IMR-90 (cell line): Measurements from ENCODE around the gene COL27A1. TPM values are rescaled to one million over a fixed set of nuclear protein-coding genes. Genes with fewer than 3 reads are reported as not detected.

Source experiments
- ATAC-seq: fragments of 200-7000 bp; cut with Tn5 transposase; 2 replicates; pipeline ENCODE4 v1.9.1; 2020; ENCODE audit warnings: low read depth, mild to moderate bottlenecking, moderate library complexity
- BruUV-seq: library from RNA; stranded (reverse); fragments of 400-500 nt; replicated peaks from 2 replicates; lab custom pipeline; 2021; lab: Mats Ljungman, UMichigan
- CTCF ChIA-PET: fragments of 300-600 bp; formaldehyde crosslinking; extraction: SDS; loops from one replicate; lab custom pipeline; 2021; ENCODE audit warnings: antibody characterized with exemption; lab: Yijun Ruan, JAX
- POLR2A ChIA-PET: fragments of 300-600 bp; sonication (Branson Sonifier 250); formaldehyde crosslinking; loops from one replicate; lab custom pipeline; 2022; ENCODE audit warnings: antibody characterized with exemption; ENCODE audit not compliant: unreplicated experiment; lab: Charles Lee
- DNase-seq: peaks from one replicate; pipeline ENCODE4 v3.0.0; 2013
- H2AFZ ChIP-seq: replicated peaks from 2 replicates; pipeline ENCODE3; 2013; ENCODE audit warnings: low read length, mild to moderate bottlenecking; ENCODE audit not compliant: poor library complexity
- H2AK5ac ChIP-seq: 2 replicates; pipeline ENCODE4 v1.6.1; 2013; ENCODE audit warnings: low read depth, low read length, inconsistent platforms
- H2AK9ac ChIP-seq: replicated peaks from 2 replicates; pipeline ENCODE3; 2013; ENCODE audit warnings: mild to moderate bottlenecking, low read depth, low read length, moderate library complexity; ENCODE audit not compliant: poor library complexity
- H2BK120ac ChIP-seq: 2 replicates; pipeline ENCODE4 v1.6.1; 2013; ENCODE audit warnings: low read depth, low read length, inconsistent platforms
- H2BK15ac ChIP-seq: 3 replicates; pipeline ENCODE4 v1.6.1; 2013; ENCODE audit warnings: low read depth, low read length, inconsistent platforms
- H2BK20ac ChIP-seq: 2 replicates; pipeline ENCODE4 v1.6.1; 2013; ENCODE audit warnings: low read depth, mild to moderate bottlenecking, inconsistent platforms, low read length, moderate library complexity
- H2BK5ac ChIP-seq: 2 replicates; pipeline ENCODE4 v1.6.1; 2013; ENCODE audit warnings: mild to moderate bottlenecking, low read depth, low read length, inconsistent platforms; ENCODE audit not compliant: poor library complexity, severe bottlenecking
- H3K14ac ChIP-seq: replicated peaks from 2 replicates; pipeline ENCODE4 v1.6.1; 2013; ENCODE audit warnings: low read depth, low read length, inconsistent platforms
- H3K18ac ChIP-seq: 2 replicates; pipeline ENCODE4 v1.6.1; 2013; ENCODE audit warnings: low read depth, low read length, control low read depth
- H3K23ac ChIP-seq: 2 replicates; pipeline ENCODE4 v1.6.1; 2013; ENCODE audit warnings: low read depth, low read length, inconsistent platforms
- H3K27ac ChIP-seq: 2 replicates; pipeline ENCODE4 v1.5.1; 2013; ENCODE audit warnings: mild to moderate bottlenecking, control low read depth, low read length; ENCODE audit not compliant: insufficient read depth
- H3K27me3 ChIP-seq: 2 replicates; pipeline ENCODE4 v1.6.1; 2013; ENCODE audit warnings: low read length; ENCODE audit not compliant: control insufficient read depth, insufficient read depth
- H3K36me3 ChIP-seq: 2 replicates; pipeline ENCODE4 v1.6.1; 2013; ENCODE audit warnings: low read length, mixed read lengths; ENCODE audit not compliant: control insufficient read depth, insufficient read depth
- H3K4ac ChIP-seq: 2 replicates; pipeline ENCODE4 v1.6.1; 2013; ENCODE audit warnings: low read depth, low read length, inconsistent platforms
- H3K4me1 ChIP-seq: 2 replicates; pipeline ENCODE4 v1.6.1; 2013; ENCODE audit warnings: low read length, mixed read lengths; ENCODE audit not compliant: control insufficient read depth, insufficient read depth
- H3K4me2 ChIP-seq: 2 replicates; pipeline ENCODE4 v1.6.1; 2013; ENCODE audit warnings: low read depth, mild to moderate bottlenecking, control low read depth, low read length, moderate library complexity
- H3K4me3 ChIP-seq: 2 replicates; pipeline ENCODE4 v1.5.1; 2013; ENCODE audit warnings: low read depth, mild to moderate bottlenecking, control low read depth, low read length, moderate library complexity; ENCODE audit not compliant: insufficient read depth
- H3K56ac ChIP-seq: 2 replicates; pipeline ENCODE4 v1.6.1; 2013; ENCODE audit warnings: low read length, inconsistent platforms; ENCODE audit not compliant: insufficient read depth; ENCODE audit errors: extremely low read depth
- H3K79me1 ChIP-seq, 2 experiments: 2 replicates each; pipeline ENCODE4 v1.6.1; 2013; ENCODE audit warnings: low read length in 2 of 2, inconsistent platforms in 1 of 2, low read depth in 1 of 2
- H3K9ac ChIP-seq: 2 replicates; pipeline ENCODE4 v1.6.1; 2013; ENCODE audit warnings: low read depth, low read length, control low read depth
- H3K9me1 ChIP-seq: 2 replicates; pipeline ENCODE4 v1.6.1; 2013; ENCODE audit warnings: low read length, inconsistent platforms; ENCODE audit not compliant: insufficient read depth
- H3K9me3 ChIP-seq: 2 replicates; pipeline ENCODE4 v1.6.1; 2013; ENCODE audit warnings: low read length; ENCODE audit not compliant: control insufficient read depth, insufficient read depth
- H4K20me1 ChIP-seq: 2 replicates; pipeline ENCODE4 v1.6.1; 2013; ENCODE audit warnings: low read length, inconsistent platforms; ENCODE audit not compliant: insufficient read depth
- H4K5ac ChIP-seq: 2 replicates; pipeline ENCODE4 v1.6.1; 2013; ENCODE audit warnings: mild to moderate bottlenecking, low read depth, low read length, control low read depth
- H4K8ac ChIP-seq, 2 experiments: 2 replicates each; pipeline ENCODE4 v1.6.1; 2013; ENCODE audit warnings: low read depth in 2 of 2, low read length in 2 of 2, control low read depth in 1 of 2, inconsistent platforms in 1 of 2
- H4K91ac ChIP-seq: 2 replicates; pipeline ENCODE4 v1.6.1; 2013; ENCODE audit warnings: low read depth, low read length, inconsistent platforms; ENCODE audit not compliant: insufficient read depth
- BHLHE40 ChIP-seq: fragments of 150-350 bp; IDR thresholded peaks from 2 replicates; pipeline ENCODE4 v1.6.1; 2016; ENCODE audit warnings: mild to moderate bottlenecking, low read depth, low read length
- CEBPB ChIP-seq: IDR thresholded peaks from 2 replicates; pipeline ENCODE4 v1.6.1; 2012; ENCODE audit warnings: low read depth, low read length, improper control_type of control experiment
- CHD1 ChIP-seq: IDR thresholded peaks from 2 replicates; pipeline ENCODE4 v1.6.1; 2012; ENCODE audit warnings: low read depth, low read length, improper control_type of control experiment
- FOS ChIP-seq: fragments of 150-350 bp; IDR thresholded peaks from 2 replicates; pipeline ENCODE4 v1.6.1; 2016; ENCODE audit warnings: low read depth, low read length
- MAFK ChIP-seq: IDR thresholded peaks from 2 replicates; pipeline ENCODE4 v1.6.1; 2012; ENCODE audit warnings: low read depth, low read length, improper control_type of control experiment
- MAZ ChIP-seq: IDR thresholded peaks from 2 replicates; pipeline ENCODE4 v1.6.1; 2012; ENCODE audit warnings: low read depth, mild to moderate bottlenecking, low read length, improper control_type of control experiment, moderate library complexity, borderline replicate concordance
- RAD21 ChIP-seq: IDR thresholded peaks from 2 replicates; pipeline ENCODE4 v1.6.1; 2012; ENCODE audit warnings: low read length, improper control_type of control experiment
- RFX5 ChIP-seq: IDR thresholded peaks from 2 replicates; pipeline ENCODE4 v1.8.0; 2012; ENCODE audit warnings: low read depth, mild to moderate bottlenecking, low read length, moderate library complexity
- WGBS, 2 experiments: methylation state at CpG; one replicate each; pipeline versions ENCODE4 v1.1.5 to v1.1.7; 2013; ENCODE audit warnings: missing lambda C conversion rate in 2 of 2; ENCODE audit not compliant: insufficient read length in 1 of 2; ENCODE audit errors: extremely low coverage in 2 of 2; 5-methylcytosine and 5-hydroxymethylcytosine counted together
- dilution Hi-C: fragments of 300-500 bp; cut with HindIII; formaldehyde crosslinking; loops from one replicate; pipeline ENCODE4 v1.14.3; 2018; ENCODE audit warnings: low sequenced_read_pairs; ENCODE audit not compliant: unreplicated experiment
- in situ Hi-C: fragments of 300-500 bp; cut with MboI; formaldehyde crosslinking; loops from 3 replicates; pipeline ENCODE4 v1.14.3; 2019; ENCODE audit warnings: low sequenced_read_pairs, inconsistent platforms, mixed read lengths
- intact Hi-C: fragments of 100-400 bp; cut with micrococcal nuclease; formaldehyde crosslinking; loops from 2 replicates; pipeline ENCODE4 v1.10.0; 2022
- polyA plus RNA-seq, 3 experiments: library from polyadenylated mRNA; depleted of rRNA; stranded (reverse); fragments of >200 nt; gene quantifications; 2 replicates each; pipeline ENCODE4 v1.2.3, GENCODE V29; 2012; ENCODE audit warnings: low replicate concordance in 1 of 3
- total RNA-seq: library from RNA; depleted of rRNA; stranded (reverse); fragments of >200 nt; gene quantifications from 2 replicates; pipeline ENCODE4 v1.2.3, GENCODE V29; 2012
- TF ChIP-seq, protein P1 (sequence below): conservative IDR thresholded peaks from 2 replicates; pipeline ENCODE4 v1.5.1; 2012; ENCODE audit warnings: mild to moderate bottlenecking, low read depth, low read length, improper control_type of control experiment
- TF ChIP-seq, protein P2 (sequence below): fragments of 150-350 bp; IDR thresholded peaks from 2 replicates; pipeline ENCODE4 v1.6.1; 2017; ENCODE audit warnings: mild to moderate bottlenecking, antibody characterized with exemption, low read length, low read depth

The COL27A1 gene
- total and polyA plus RNA-seq, 2 of the 4 experiments (the other 2 are of a cell fraction): 3.2 to 18.3 TPM

DNA sequence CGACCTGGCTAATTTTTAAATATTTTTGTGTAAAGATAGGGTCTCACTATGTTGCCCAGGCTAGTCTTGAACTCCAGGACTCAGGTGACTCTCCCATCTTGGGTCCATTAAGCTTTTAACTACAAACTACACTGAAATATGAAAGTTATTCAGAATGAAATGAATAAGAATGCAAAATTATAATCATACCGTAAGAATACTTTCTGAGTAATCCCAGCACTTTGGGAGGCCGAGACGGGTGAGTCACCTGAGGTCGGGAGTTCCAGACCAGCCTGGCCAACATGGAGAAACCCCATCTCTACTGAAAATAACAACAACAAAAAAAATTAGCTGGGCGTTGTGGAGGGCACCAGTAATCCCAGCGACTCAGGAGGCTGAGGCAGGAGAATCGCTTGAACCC is 166.4 kb downstream of the COL27A1 start:
- ChIA-PET POLR2A (no interaction called here), CTCF (no interaction called here)
- BruUV-seq: no TSS peak
- H3K14ac ChIP-seq: no peak overlapping the region
- in situ Hi-C loops: no loop called here
- WGBS, 2 experiments: no CpG with 5 or more reads among the region's 8 CpGs
- no peaks in the 10 kb centered on the region for H3K9me3 ChIP-seq
- H3K9me1 ChIP-seq: peaks cover 10% of the 10 kb centered on the region; the same call in 1 of the 2 replicates
- H2BK20ac ChIP-seq: no peak overlapping the region
- 0 out of 2 replicates have a peak, but pooled peaks cover 2% of the 10 kb centered on the region for H3K27me3 ChIP-seq
- ATAC-seq: peak; percentile 55
- H3K79me1 ChIP-seq: no peaks in the 10 kb centered on the region
- H3K9ac ChIP-seq: no peak overlapping the region
- H2AK5ac ChIP-seq: peak overlapping the region; percentile 52; the same call in 1 of the 2 replicates
- dilution Hi-C loops: no loop called here
- DNase-seq: peak; percentile 78
- H2BK120ac ChIP-seq: no peak overlapping the region
- H3K36me3 ChIP-seq: no peaks in the 10 kb centered on the region
- H2AK9ac ChIP-seq: no peak overlapping the region
- no peak overlapping the region for H3K23ac ChIP-seq
- no peak overlapping the region; the same call in 1 of the 2 replicates for H3K27ac ChIP-seq
- H4K8ac ChIP-seq: no peak overlapping the region
- TF ChIP-seq MAZ (no peak), MAFK (no peak), RFX5 (no peak), RAD21 (no peak), BHLHE40 (peak; percentile 9; the same call in 1 of the 2 replicates), FOS (peak; percentile 64), CEBPB (no peak), CHD1 (no peak)
- TF ChIP-seq, protein P1, sequence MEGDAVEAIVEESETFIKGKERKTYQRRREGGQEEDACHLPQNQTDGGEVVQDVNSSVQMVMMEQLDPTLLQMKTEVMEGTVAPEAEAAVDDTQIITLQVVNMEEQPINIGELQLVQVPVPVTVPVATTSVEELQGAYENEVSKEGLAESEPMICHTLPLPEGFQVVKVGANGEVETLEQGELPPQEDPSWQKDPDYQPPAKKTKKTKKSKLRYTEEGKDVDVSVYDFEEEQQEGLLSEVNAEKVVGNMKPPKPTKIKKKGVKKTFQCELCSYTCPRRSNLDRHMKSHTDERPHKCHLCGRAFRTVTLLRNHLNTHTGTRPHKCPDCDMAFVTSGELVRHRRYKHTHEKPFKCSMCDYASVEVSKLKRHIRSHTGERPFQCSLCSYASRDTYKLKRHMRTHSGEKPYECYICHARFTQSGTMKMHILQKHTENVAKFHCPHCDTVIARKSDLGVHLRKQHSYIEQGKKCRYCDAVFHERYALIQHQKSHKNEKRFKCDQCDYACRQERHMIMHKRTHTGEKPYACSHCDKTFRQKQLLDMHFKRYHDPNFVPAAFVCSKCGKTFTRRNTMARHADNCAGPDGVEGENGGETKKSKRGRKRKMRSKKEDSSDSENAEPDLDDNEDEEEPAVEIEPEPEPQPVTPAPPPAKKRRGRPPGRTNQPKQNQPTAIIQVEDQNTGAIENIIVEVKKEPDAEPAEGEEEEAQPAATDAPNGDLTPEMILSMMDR: no peak
- TF ChIP-seq, protein P2, sequence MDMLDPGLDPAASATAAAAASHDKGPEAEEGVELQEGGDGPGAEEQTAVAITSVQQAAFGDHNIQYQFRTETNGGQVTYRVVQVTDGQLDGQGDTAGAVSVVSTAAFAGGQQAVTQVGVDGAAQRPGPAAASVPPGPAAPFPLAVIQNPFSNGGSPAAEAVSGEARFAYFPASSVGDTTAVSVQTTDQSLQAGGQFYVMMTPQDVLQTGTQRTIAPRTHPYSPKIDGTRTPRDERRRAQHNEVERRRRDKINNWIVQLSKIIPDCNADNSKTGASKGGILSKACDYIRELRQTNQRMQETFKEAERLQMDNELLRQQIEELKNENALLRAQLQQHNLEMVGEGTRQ: no peak
- H4K5ac ChIP-seq: no peak overlapping the region
- H3K56ac ChIP-seq: no peak overlapping the region
- no peak overlapping the region for H4K91ac ChIP-seq
- no peak overlapping the region for H3K4me2 ChIP-seq
- H3K4me3 ChIP-seq: no peak overlapping the region
- H2BK15ac ChIP-seq: no peak overlapping the region
- H2AFZ ChIP-seq: no peak overlapping the region
- H4K20me1 ChIP-seq: no peaks in the 10 kb centered on the region
- no peak overlapping the region for H3K4ac ChIP-seq
- peaks cover 6% of the 10 kb centered on the region for H3K4me1 ChIP-seq
- no peak overlapping the region for H2BK5ac ChIP-seq
- no peak overlapping the region for H3K18ac ChIP-seq
- intact Hi-C loops: no loop called here
